ENCODE data around the gene SNTB2. TPM values are rescaled to one million over a fixed set of nuclear protein-coding genes. Genes with fewer than 3 reads are reported as not detected.

The SNTB2 gene
- total RNA-seq, 2 experiments from 2014 or later, result 11.8 to 13.0 TPM

DNA sequence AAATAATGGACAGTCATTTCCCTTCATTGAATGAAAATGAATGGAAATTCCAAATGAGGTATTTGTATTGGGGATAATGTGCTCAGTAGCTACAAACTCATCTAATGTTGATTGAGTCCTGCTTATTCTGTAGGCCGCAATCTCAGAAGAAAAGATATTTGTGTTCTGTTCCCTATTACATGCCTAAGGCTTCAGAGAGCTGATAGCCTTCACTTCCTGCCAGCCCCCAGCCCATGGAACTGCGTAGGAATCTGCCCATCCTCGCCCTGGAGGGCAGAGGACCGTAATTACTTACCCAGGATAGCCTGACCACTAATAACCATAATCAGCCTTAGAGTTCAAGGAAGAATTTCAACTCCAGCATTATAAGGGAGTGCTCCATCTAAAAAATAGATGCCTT lies 17.9 kb upstream of the SNTB2 start:
- peaks cover 41% of the 10 kb centered on the region for H3K4me1 Mint-ChIP-seq (ENCODE audit: low read depth)
- no peaks in the 10 kb centered on the region for H3K27me3 Mint-ChIP-seq
- no peaks in the 10 kb centered on the region for H3K9me3 Mint-ChIP-seq
- no peak for DNase-seq
- CTCF ChIA-PET, result interaction anchor here (1.3 to 1.9 kb wide), 3 partner anchors 16 to 19 kb away, joined by 6 to 7 read pairs (median 6); no protein-coding TSS in a partner anchor
- POLR2A ChIA-PET, result interaction anchor here (1.2 to 1.6 kb wide), 3 partner anchors 11 to 37 kb away, joined by 3 to 6 read pairs (median 4); no protein-coding TSS in a partner anchor
- no peak overlapping the region for H3K27ac Mint-ChIP-seq
- H3K36me3 Mint-ChIP-seq (ENCODE audit: low read depth), result peaks cover 68% of the 10 kb centered on the region
- ATAC-seq, result no peak
- TF ChIP-seq, protein P1, sequence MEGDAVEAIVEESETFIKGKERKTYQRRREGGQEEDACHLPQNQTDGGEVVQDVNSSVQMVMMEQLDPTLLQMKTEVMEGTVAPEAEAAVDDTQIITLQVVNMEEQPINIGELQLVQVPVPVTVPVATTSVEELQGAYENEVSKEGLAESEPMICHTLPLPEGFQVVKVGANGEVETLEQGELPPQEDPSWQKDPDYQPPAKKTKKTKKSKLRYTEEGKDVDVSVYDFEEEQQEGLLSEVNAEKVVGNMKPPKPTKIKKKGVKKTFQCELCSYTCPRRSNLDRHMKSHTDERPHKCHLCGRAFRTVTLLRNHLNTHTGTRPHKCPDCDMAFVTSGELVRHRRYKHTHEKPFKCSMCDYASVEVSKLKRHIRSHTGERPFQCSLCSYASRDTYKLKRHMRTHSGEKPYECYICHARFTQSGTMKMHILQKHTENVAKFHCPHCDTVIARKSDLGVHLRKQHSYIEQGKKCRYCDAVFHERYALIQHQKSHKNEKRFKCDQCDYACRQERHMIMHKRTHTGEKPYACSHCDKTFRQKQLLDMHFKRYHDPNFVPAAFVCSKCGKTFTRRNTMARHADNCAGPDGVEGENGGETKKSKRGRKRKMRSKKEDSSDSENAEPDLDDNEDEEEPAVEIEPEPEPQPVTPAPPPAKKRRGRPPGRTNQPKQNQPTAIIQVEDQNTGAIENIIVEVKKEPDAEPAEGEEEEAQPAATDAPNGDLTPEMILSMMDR (IDR thresholded peaks at IDR 0.05), result no peak
- intact Hi-C loops (cut with micrococcal nuclease), result no loop called here
- no peak overlapping the region for H3K4me3 Mint-ChIP-seq

DNA sequence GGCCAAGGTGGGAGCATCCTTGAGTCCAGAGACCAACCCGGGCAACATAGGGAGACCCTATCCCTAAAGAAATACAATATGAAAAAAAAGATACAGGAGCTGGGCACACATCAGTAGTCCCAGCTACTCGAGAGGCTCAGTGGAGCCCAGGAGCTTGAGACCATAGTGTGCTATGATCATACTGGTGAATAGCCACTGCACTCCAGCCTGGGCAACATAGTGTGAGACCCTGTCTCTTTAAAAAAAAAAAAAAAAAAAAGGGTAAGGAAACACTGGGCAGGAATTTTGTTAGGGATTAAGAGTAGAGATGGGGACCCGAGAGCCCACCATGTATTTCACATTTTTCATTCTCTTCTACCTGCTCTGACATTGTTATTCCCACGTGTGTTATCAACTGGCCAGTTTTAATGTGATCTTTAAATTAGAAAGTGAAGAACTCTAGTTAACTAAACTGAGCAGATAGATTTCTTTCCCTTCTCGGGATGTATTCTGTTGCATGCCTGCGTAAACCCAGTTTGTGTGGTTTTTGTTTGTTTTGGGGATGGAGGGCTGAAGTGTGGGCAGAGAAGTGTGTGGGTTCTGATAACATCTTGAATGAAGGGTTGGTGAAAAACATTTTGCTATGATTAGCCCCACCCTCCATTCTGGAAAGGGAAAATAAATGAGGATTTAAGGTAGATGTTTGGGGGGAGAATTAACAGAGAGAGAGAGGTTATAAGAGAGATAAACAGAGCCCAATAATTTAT lies 17.2 kb upstream of the SNTB2 start:
- Mint-ChIP-seq H3K4me1 (ENCODE audit: low read depth) (peaks cover 37% of the 10 kb centered on the region), H3K9me3 (no peaks in the 10 kb centered on the region), H3K36me3 (ENCODE audit: low read depth) (peaks cover 63% of the 10 kb centered on the region), H3K27ac (no peak overlapping the region), H3K27me3 (no peaks in the 10 kb centered on the region), H3K4me3 (no peak overlapping the region)
- CTCF ChIA-PET, result no interaction called here
- POLR2A ChIA-PET, result interaction anchor here (1.2 to 1.6 kb wide), 3 partner anchors 10 to 36 kb away, joined by 3 to 6 read pairs (median 4); no protein-coding TSS in a partner anchor
- no peak for DNase-seq
- intact Hi-C loops (cut with micrococcal nuclease), result no loop called here
- TF ChIP-seq, protein P1 (IDR thresholded peaks at IDR 0.05), result no peak
- ATAC-seq, result no peak

DNA sequence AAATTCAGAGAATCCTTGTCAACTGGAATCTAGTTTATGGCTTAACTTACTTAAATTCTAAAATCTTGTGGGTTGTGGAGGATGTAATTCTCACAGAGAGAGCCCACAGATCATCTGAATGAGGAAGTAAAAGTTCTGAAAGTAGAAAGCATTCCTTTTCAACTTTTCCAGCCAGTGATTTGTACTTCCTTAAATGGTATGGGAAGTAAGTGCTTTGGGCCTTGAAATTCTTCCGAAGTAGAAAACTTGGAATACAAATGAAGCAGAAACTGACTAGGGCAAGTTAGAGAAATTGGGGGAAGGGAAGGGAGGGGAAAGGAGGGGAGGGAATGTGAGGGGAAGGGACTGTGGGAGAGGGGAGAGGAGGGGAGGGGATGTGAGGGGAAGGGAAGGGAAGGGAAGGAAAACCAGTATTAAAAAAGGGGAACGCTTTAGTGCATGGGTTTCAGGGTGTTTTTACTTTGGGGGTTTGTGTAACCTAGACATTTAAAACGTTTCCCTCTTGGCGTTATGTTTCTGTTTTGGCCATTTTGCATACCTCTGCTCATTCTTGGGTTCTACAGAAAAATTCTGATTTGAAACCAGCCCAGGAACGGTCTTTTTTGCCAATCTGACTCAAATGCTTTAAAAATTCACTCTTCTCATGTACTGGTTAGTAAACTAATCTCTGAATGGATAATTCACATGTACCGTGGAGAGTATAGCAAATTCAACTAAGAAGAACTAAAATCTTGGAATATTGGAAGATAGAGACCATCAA lies 15.5 kb upstream of the SNTB2 start:
- ChIA-PET CTCF (no interaction called here), POLR2A (no interaction called here)
- intact Hi-C loops (cut with micrococcal nuclease), result no loop called here
- Mint-ChIP-seq H3K27me3 (no peaks in the 10 kb centered on the region), H3K4me3 (no peak overlapping the region), H3K27ac (no peak overlapping the region), H3K36me3 (ENCODE audit: low read depth) (peaks cover 56% of the 10 kb centered on the region), H3K9me3 (no peaks in the 10 kb centered on the region), H3K4me1 (ENCODE audit: low read depth) (peaks cover 21% of the 10 kb centered on the region)
- TF ChIP-seq, protein P1 (IDR thresholded peaks at IDR 0.05), result no peak
- DNase-seq (no peak), ATAC-seq (no peak)

- H3K27ac Mint-ChIP-seq, result no peak overlapping the region
- ATAC-seq (no peak), DNase-seq (no peak)
- H3K27me3 Mint-ChIP-seq, result no peaks in the 10 kb centered on the region
- TF ChIP-seq, protein P1 (IDR thresholded peaks at IDR 0.05), result no peak
- POLR2A ChIA-PET, result interaction anchor here (1.0 kb wide), 1 partner anchor 10 kb away, joined by 3 read pairs; no protein-coding TSS in a partner anchor
- no peak overlapping the region for H3K4me3 Mint-ChIP-seq
- peaks cover 19% of the 10 kb centered on the region for H3K36me3 Mint-ChIP-seq (ENCODE audit: low read depth)
- intact Hi-C loops (cut with micrococcal nuclease), result no loop called here
- no peaks in the 10 kb centered on the region for H3K9me3 Mint-ChIP-seq
- H3K4me1 Mint-ChIP-seq (ENCODE audit: low read depth), result peaks cover 9% of the 10 kb centered on the region
- CTCF ChIA-PET, result interaction anchor here (0.7 to 1.2 kb wide), 3 partner anchors 9 to 26 kb away, joined by 3 to 4 read pairs (median 3); partner anchors contain the start of gene SNTB2
Observed at GRCh38 chr16:69176033-69176800, 10.7 kb upstream of the SNTB2 start.

Measured in activated CD8-positive, alpha-beta T cell treated with anti-CD3 and anti-CD28 coated beads for 36 hours (primary cell).